WTC11 (cell line): ENCODE results near the gene RBFA.

Source experiments
- CDX4 ChIP-seq: fragments of 250-450 bp; sonication (Bioruptor Pico); IDR thresholded peaks from 2 replicates; pipeline ENCODE4 v1.9.0; 2021; ENCODE audit warnings: moderate library complexity, mild to moderate bottlenecking, inconsistent platforms, borderline replicate concordance
- FOXK1 ChIP-seq: sonication (generic); formaldehyde crosslinking; IDR thresholded peaks from 2 replicates; pipeline ENCODE4 v1.8.0; 2022; ENCODE audit warnings: mild to moderate bottlenecking, moderate library complexity, missing genetic modification reagents
- MYBL2 ChIP-seq: sonication (generic); formaldehyde crosslinking; IDR thresholded peaks from 2 replicates; pipeline ENCODE4 v1.8.1; 2023; ENCODE audit warnings: mild to moderate bottlenecking, moderate library complexity, missing genetic modification reagents
- NFE2L1 ChIP-seq: sonication (generic); formaldehyde crosslinking; IDR thresholded peaks from 2 replicates; pipeline ENCODE4 v1.8.1; 2023; ENCODE audit warnings: missing genetic modification reagents
- SMAD3 ChIP-seq: sonication (generic); formaldehyde crosslinking; IDR thresholded peaks from 2 replicates; pipeline ENCODE4 v1.8.0; 2022; ENCODE audit warnings: missing genetic modification reagents, mild to moderate bottlenecking, borderline replicate concordance
- TP53 ChIP-seq: sonication (generic); formaldehyde crosslinking; IDR thresholded peaks from 2 replicates; pipeline ENCODE4 v1.8.1; 2023; ENCODE audit warnings: mild to moderate bottlenecking, missing genetic modification reagents
- ZNF138 ChIP-seq: sonication (generic); formaldehyde crosslinking; conservative IDR thresholded peaks from 2 replicates; pipeline ENCODE4 v1.8.1; 2022; ENCODE audit warnings: mild to moderate bottlenecking, moderate library complexity, missing genetic modification reagents
- ZNF232 ChIP-seq: sonication (generic); formaldehyde crosslinking; IDR thresholded peaks from 2 replicates; pipeline ENCODE4 v1.8.0; 2022; ENCODE audit warnings: mild to moderate bottlenecking, missing genetic modification reagents
- ZNF671 ChIP-seq: fragments of 250-450 bp; sonication (Bioruptor Pico); IDR thresholded peaks from 2 replicates; pipeline ENCODE4 v1.8.0; 2021; ENCODE audit warnings: mild to moderate bottlenecking
- TF ChIP-seq, protein P1 (sequence below): fragments of 200-600 bp; IDR thresholded peaks from 2 replicates; pipeline ENCODE4 v1.8.0; 2022; ENCODE audit warnings: antibody characterized with exemption

DNA sequence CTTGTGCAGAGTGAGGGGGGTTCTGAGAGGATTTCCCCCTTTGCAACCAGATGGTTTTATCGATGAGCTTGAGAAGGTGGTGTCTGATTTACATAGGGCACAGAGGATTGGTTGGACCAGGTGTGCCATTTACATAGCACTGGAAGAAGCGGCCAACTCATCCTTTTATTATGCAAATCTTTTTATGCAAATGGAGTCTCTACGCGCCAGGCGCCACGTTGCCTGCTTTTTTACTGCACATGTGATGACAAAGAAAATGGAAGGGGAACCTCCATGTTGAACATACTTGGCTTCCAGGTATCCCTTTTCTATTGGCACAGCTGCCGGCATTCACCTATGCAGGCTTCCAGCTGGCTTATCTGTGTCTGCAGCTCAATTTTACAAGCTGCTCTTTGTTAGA, 27.5 kb upstream of the RBFA start:
- TF ChIP-seq, protein P1, sequence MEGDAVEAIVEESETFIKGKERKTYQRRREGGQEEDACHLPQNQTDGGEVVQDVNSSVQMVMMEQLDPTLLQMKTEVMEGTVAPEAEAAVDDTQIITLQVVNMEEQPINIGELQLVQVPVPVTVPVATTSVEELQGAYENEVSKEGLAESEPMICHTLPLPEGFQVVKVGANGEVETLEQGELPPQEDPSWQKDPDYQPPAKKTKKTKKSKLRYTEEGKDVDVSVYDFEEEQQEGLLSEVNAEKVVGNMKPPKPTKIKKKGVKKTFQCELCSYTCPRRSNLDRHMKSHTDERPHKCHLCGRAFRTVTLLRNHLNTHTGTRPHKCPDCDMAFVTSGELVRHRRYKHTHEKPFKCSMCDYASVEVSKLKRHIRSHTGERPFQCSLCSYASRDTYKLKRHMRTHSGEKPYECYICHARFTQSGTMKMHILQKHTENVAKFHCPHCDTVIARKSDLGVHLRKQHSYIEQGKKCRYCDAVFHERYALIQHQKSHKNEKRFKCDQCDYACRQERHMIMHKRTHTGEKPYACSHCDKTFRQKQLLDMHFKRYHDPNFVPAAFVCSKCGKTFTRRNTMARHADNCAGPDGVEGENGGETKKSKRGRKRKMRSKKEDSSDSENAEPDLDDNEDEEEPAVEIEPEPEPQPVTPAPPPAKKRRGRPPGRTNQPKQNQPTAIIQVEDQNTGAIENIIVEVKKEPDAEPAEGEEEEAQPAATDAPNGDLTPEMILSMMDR, result no peak
- TF ChIP-seq ZNF232 (CRISPR knock-in tag) (no peak), CDX4 (CRISPR knock-in tag) (no peak), ZNF138 (CRISPR knock-in tag) (no peak), FOXK1 (no peak), ZNF671 (CRISPR knock-in tag) (no peak), NFE2L1 (CRISPR knock-in tag) (no peak), MYBL2 (CRISPR knock-in tag) (no peak), SMAD3 (CRISPR knock-in tag) (no peak), TP53 (CRISPR knock-in tag) (no peak)
